Measurements from ENCODE around the gene IRF6.

IRF6 gene

DNA sequence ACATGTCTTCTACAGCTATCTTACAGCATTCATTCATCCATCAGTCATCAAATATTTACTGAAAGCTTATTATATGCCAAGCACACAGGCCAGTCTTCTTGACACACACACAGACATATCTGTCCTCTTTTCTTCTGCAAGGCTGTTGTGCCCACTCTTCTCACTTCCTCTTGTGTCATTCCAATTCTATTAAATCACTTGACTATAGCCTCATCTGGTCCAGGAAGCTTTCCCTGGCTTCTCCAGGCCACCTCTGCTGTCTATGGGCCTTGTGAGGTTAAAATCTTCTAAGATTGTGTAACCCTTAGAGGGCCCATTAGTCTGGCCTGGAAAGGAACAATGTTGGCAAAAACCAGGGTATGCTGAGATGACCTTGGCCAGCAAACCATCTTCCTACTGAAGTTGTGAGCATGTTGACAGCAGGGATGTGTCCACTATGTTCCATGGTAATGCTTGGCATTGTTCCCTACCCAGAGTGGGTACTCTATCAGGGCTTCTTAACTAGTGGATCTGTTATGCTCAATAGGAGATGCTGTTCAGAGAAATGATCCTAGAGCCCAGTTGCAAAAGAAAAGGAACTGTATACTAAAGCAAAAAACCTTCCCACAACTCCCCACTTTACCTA is 44.8 kb downstream of the IRF6 start:
- TF ChIP-seq, protein P1, sequence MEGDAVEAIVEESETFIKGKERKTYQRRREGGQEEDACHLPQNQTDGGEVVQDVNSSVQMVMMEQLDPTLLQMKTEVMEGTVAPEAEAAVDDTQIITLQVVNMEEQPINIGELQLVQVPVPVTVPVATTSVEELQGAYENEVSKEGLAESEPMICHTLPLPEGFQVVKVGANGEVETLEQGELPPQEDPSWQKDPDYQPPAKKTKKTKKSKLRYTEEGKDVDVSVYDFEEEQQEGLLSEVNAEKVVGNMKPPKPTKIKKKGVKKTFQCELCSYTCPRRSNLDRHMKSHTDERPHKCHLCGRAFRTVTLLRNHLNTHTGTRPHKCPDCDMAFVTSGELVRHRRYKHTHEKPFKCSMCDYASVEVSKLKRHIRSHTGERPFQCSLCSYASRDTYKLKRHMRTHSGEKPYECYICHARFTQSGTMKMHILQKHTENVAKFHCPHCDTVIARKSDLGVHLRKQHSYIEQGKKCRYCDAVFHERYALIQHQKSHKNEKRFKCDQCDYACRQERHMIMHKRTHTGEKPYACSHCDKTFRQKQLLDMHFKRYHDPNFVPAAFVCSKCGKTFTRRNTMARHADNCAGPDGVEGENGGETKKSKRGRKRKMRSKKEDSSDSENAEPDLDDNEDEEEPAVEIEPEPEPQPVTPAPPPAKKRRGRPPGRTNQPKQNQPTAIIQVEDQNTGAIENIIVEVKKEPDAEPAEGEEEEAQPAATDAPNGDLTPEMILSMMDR (IDR thresholded peaks at IDR 0.05; ENCODE audit: control extremely low read depth, extremely low read depth, low read depth, missing control alignments): no peak
- ChIA-PET CTCF (interaction anchor here (0.9 to 6.9 kb wide), 6 partner anchors 8 to 152 kb away, joined by 3 to 53 read pairs (median 4); no protein-coding TSS in a partner anchor), POLR2A (no interaction called here)
- DNase-seq (ENCODE audit: extremely low spot score): no peak

DNA sequence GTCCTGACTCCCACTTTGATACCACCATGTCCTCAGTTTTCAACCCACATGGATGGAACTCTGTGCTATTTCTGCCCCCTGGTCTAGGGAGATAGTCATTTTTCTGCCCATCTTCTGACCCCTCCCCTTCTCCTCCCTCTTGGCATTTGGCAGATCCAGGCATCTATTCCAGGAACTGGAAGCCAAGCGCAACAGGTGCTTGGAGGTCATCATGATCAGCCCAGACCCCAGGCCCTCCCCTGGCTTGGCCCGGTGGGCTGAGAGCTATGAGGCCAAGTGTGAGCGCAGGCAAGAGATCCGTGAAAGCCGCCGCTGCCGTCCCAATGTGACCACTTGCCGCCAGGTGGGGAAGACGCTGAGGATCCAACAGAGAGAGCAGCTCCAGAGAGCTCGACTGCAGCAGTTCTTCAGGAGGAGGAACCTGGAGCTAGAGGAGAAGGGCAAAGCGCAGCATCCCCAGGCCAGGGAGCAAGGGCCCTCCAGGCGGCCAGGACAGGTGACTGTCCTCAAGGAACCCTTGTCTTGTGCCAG is 46.0 kb downstream of the IRF6 start:
- ChIA-PET POLR2A (no interaction called here), CTCF (interaction anchor here (1.2 to 6.9 kb wide), 5 partner anchors 9 to 194 kb away, joined by 3 to 53 read pairs (median 5); no protein-coding TSS in a partner anchor)
- TF ChIP-seq, protein P1 (IDR thresholded peaks at IDR 0.05; ENCODE audit: control extremely low read depth, extremely low read depth, low read depth, missing control alignments): no peak
- no peak for DNase-seq (ENCODE audit: extremely low spot score)

DNA sequence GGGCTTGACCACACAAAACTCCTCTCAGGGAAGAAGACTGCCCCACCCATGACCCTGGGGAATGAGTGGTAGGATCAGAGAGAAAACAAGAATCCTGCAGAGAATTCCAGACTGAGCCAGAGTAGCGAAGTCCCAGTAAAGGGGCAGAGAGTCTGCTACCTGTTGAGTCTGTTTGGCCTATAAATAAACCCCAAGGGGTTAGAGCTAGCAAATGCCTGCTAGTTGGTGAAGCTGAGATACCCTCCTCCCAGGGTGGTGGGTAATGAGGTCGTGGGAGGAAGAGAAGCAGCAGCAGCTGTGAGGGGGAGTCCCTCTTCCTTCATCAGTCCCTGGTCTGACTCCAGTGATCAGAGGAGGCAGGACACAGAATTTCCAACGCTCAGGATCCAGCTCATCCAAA is 47.5 kb downstream of the IRF6 start:
- TF ChIP-seq, protein P1 (IDR thresholded peaks at IDR 0.05; ENCODE audit: control extremely low read depth, extremely low read depth, low read depth, missing control alignments): no peak
- DNase-seq (ENCODE audit: extremely low spot score): no peak
- CTCF ChIA-PET: interaction anchor here (1.1 to 6.9 kb wide), 6 partner anchors 9 to 131 kb away, joined by 3 to 53 read pairs (median 4); no protein-coding TSS in a partner anchor
- POLR2A ChIA-PET: no interaction called here

DNA sequence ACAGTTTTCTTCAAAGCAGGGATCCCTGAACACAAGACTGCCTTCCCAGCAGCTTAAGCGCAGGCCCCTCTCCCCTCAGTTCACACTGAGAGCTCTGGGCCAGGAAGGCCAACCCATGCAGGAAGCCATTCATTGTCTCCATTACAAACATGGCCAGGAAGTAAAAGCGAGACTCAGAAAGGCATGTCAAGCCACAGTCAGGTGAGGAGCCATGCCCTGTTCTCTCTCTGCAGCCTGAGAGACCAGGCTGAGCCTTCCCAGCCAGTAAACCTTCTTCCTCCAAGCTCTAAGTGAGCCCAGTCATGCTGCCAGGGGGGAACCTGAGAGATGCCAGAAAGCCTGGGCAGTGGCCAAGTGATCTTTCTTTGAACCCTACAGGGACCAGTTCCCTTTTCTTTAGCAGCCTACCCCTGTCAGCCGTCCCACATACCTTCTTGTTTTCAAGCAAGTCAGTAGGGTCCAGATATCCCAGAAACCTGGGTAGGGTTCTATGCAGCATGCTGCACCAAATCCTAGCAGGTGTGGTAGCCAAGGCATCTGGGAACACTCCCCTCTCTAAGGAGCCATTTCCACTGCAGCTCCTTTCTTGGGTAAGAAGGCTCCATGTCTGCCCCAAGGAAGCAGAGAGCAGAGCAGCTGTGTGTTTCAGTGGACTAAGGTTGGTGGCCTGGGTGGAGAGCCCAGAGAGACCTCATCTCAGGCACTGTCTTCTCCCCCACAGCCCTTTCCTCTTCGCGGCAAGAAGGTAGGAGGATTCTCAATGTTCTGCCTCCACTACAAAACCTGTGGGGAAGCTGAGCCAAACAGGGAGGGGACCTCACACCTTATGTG is 49.1 kb downstream of the IRF6 start:
- POLR2A ChIA-PET: no interaction called here

DNA sequence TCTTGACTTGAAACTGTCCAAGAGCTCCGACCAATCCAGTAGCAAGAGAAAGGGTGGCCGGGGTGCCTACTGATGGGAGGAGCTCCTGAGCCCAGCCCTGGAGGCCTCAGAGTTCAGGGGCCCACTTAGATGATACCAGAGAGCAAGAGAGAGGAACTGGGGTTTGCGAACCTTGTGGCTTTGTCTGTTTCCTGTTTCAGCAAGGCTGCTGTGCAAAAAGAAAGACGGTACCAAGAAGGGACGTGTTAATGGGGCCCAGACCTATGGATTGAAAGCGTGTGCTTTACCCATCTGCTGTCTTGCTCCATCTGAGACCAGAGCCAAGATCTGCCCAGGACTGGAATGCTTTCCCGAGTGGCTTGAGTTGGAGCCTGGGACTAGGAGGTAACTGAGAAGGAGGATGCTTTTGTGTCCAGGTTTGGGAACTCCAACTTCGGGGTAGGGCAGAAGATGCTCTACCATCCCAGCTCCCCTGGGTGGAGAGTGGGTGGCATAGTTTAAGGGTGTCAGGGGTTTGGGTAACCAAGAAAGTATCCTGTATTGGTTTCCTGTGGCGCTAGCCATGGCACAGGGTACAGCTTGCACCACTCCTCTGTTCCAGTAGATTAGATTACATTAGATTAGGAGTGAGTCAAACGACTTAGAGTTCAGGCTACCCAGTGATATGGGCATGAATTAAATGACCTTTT is 49.9 kb downstream of the IRF6 start, which contains the start of gene TRAF3IP3:
TRAF3IP3 (plus strand) TSS at position 128 of the 689 bp plus-strand sequence. CDS start 3,987 bp downstream, outside the sequence.
- DNase-seq (ENCODE audit: extremely low spot score): peak; percentile 76
- ChIA-PET CTCF (interaction anchor here (0.7 to 6.9 kb wide), 7 partner anchors 8 to 68 kb away, joined by 3 to 53 read pairs (median 5); no protein-coding TSS in a partner anchor), POLR2A (interaction anchor here (0.7 kb wide), 1 partner anchor 12 kb away, joined by 3 read pairs; no protein-coding TSS in a partner anchor)
- TF ChIP-seq, protein P1 (IDR thresholded peaks at IDR 0.05; ENCODE audit: control extremely low read depth, extremely low read depth, low read depth, missing control alignments): no peak

More for the DNA sequence above, 49.1 kb downstream of the IRF6 start:
- TF ChIP-seq, protein P1 (IDR thresholded peaks at IDR 0.05; ENCODE audit: control extremely low read depth, extremely low read depth, low read depth, missing control alignments): no peak
- DNase-seq (ENCODE audit: extremely low spot score): peak; percentile 44
- CTCF ChIA-PET: interaction anchor here (0.6 to 6.9 kb wide), 7 partner anchors 9 to 126 kb away, joined by 3 to 53 read pairs (median 5); no protein-coding TSS in a partner anchor

All from GM10248 (cell line).